Psoas muscle (tissue), 8 donors: ENCODE measurements around the gene C1orf216. TPM values are rescaled to one million over a fixed set of nuclear protein-coding genes. Genes with fewer than 3 reads are reported as not detected.

Experiments
- ATAC-seq, 4 donors: fragments of 200-7000 bp; cut with Tn5 transposase; one replicate each; pipeline ENCODE4 v1.9.1; 2020; ENCODE audit warnings: moderate library complexity in 3 of 4, mild to moderate bottlenecking in 2 of 4
- DNase-seq, 2 donors: peaks; one replicate each; pipeline ENCODE4 v3.0.0-alpha.2; 2020
- H3K27ac ChIP-seq: fragments of 200-600 bp; one replicate; pipeline ENCODE4 v1.8.0; 2022
- H3K27me3 ChIP-seq, 3 donors: fragments of 200-600 bp in 1 of 3; one replicate each; pipeline versions ENCODE4 v1.6.1 to v1.8.0; 2013 to 2022; ENCODE audit warnings: low read length in 2 of 3, mild to moderate bottlenecking in 2 of 3, moderate library complexity in 1 of 3; ENCODE audit not compliant: insufficient read depth in 3 of 3
- H3K36me3 ChIP-seq, 2 donors: fragments of 200-600 bp in 1 of 2; one replicate each; pipeline versions ENCODE4 v1.6.1 to v1.8.0; 2013 to 2022; ENCODE audit warnings: low read depth in 1 of 2, mild to moderate bottlenecking in 1 of 2, moderate library complexity in 1 of 2; ENCODE audit not compliant: insufficient read depth in 1 of 2
- H3K4me1 ChIP-seq: fragments of 200-600 bp; one replicate; pipeline ENCODE4 v1.8.0; 2022
- H3K4me3 ChIP-seq: fragments of 200-600 bp; one replicate; pipeline ENCODE4 v1.8.0; 2022; ENCODE audit warnings: mild to moderate bottlenecking
- H3K9me3 ChIP-seq: fragments of 200-600 bp; one replicate; pipeline ENCODE4 v1.8.0; 2022
- CTCF ChIP-seq: fragments of 200-600 bp; IDR thresholded peaks from one replicate; pipeline ENCODE4 v1.8.0; 2022; ENCODE audit warnings: antibody characterized with exemption
- WGBS, 3 donors: extraction: QIAGEN DNeasy Blood & Tissue Kit; methylation state at CpG; one replicate each; pipeline versions ENCODE4 v1.1.6 to v1.1.7; 2013; 5-methylcytosine and 5-hydroxymethylcytosine counted together
- intact Hi-C, 2 donors: fragments of 100-400 bp; cut with DNase I; formaldehyde crosslinking; loops; one replicate each; pipeline versions ENCODE4 v1.11.0 to v1.14.2; 2022
- polyA plus RNA-seq, 3 donors: library from polyadenylated mRNA; stranded (reverse); fragments of 200-250 nt; gene quantifications; one replicate each; pipeline ENCODE4 v1.2.3, GENCODE V29; 2013
- total RNA-seq, 4 donors: library from RNA; stranded (reverse); fragmentation: NEBNext Ultra II Directional in 2 of 4; extraction: Animal tissue kit (Norgen Biotek cat#: 25700) in 2 of 4; gene quantifications; one replicate each; pipeline versions ENCODE4 v1.2.1 to v1.2.4, GENCODE V29; 2021 to 2023
- donor health status: healthy with polysubstance abuse.
- donor health status: DM: no; HTN: no; CAD: no; lungs with moderate emphysema.
- donor health status: Bipolar disorder and iron deficiency.
- donor health status: healthy.
- donor health status: DM: yes; HTN: yes; CAD: no.
- donor health status: DM: no; HTN: no; CAD: no.
- donor health status: DM: no; HTN: no; CAD: no.
- donor health status: DM: yes; HTN: yes; CAD: no.

C1orf216 gene
- total and polyA plus RNA-seq, 7 donors: 8.8 to 24.2 (median 15.5) TPM

DNA sequence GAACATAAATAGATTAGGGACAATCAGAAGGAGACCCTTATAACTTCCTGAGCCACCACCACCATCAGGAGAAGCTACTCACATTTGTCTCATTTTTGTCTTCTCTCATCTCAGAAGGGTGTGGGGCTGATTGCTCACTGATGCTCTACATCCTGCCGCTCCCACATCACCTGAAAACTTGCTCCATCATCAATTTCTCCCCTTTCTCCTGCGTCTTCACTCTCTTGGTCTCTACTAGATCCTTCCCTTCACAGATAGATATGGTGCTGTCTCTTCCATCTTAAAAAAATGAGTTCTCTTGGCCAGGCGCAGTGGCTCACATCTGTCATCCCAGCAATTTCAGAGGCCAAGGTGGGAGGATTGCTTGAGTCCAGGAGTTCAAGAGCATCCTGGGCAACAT is 38.4 kb downstream of the C1orf216 start:
- no peak overlapping the region for H3K27ac ChIP-seq
- intact Hi-C loops: no loop called here
- no peak for DNase-seq
- H3K9me3 ChIP-seq: no peaks in the 10 kb centered on the region
- ATAC-seq: no peak
- no peak overlapping the region for H3K4me3 ChIP-seq
- no peaks in the 10 kb centered on the region for H3K36me3 ChIP-seq
- H3K27me3 ChIP-seq: peaks cover 0 to 2% (median 0%) of the 10 kb centered on the region in 3 donors
- WGBS, 3 donors: 84 to 92% (median 87%) methylated on average over 3 of the region's 3 CpGs
- H3K4me1 ChIP-seq: no peaks in the 10 kb centered on the region
- TF ChIP-seq CTCF: no peak

GRCh38 chr1:35675773-35676172 is 42.9 kb downstream of the C1orf216 start:
- Histone ChIP-seq H3K36me3 (no peaks in the 10 kb centered on the region), H3K9me3 (no peaks in the 10 kb centered on the region), H3K27ac (no peak overlapping the region), H3K4me3 (no peak overlapping the region), H3K4me1 (no peaks in the 10 kb centered on the region), H3K27me3 (peaks cover 0 to 8% (median 0%) of the 10 kb centered on the region in 3 donors)
- intact Hi-C loops: no loop called here
- ATAC-seq: no peak
- no peak for TF ChIP-seq CTCF
- no peak for DNase-seq
- WGBS, 3 donors: 86 to 95% (median 89%) methylated on average over 1 of the region's 1 CpG

DNA sequence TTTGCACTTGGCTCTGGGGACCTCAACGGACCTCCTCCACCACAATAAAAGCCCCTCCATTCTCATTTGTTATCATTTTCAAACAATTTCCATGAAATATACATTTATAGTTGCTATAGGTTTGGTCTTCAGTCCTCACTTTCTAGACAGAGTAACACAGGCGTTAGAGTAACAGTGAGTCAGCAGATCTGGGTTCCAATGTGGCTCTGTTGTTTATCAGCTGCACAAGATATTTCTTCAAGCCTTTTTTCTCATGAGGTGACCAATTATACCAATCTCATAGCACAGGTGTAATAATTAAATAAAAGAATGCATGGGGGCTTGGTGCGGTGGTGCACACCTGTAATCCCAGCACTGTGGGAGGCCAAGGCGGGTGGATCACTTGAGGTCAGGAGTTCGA is 44.6 kb downstream of the C1orf216 start:
- no peaks in the 10 kb centered on the region for H3K36me3 ChIP-seq
- no peak overlapping the region for H3K4me3 ChIP-seq
- ATAC-seq (no peak), DNase-seq (no peak)
- TF ChIP-seq CTCF: no peak
- no peaks in the 10 kb centered on the region for H3K9me3 ChIP-seq
- H3K27ac ChIP-seq: no peak overlapping the region
- no peaks in the 10 kb centered on the region for H3K4me1 ChIP-seq
- intact Hi-C loops: no loop called here
- 80 to 89% (median 85%) methylated on average over 5 of the region's 5 CpGs for WGBS, 3 donors
- peaks cover 0 to 8% (median 0%) of the 10 kb centered on the region in 3 donors for H3K27me3 ChIP-seq

DNA sequence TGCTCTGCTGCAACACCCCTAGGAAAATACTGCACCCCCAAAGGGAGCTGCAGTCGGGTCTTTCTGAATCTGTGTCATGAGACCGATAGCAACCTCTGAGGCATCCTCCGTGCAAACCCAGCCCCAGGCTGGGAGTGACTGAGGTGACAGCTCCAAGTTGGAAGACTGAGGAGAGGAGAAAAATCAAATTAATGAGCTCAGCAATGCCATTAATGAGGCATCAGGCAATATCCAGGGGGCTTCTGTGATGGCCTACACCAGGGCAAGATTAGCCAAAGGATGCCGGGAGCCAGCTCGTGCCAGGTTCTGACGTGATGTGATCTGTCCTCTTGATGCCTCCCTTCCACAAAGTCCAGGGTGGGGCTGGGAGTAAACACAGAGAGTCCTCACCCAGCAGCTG is 46.6 kb downstream of the C1orf216 start:
- no peak for TF ChIP-seq CTCF
- Histone ChIP-seq H3K36me3 (no peaks in the 10 kb centered on the region), H3K4me1 (no peaks in the 10 kb centered on the region), H3K27me3 (peaks cover 0 to 8% (median 0%) of the 10 kb centered on the region in 3 donors), H3K4me3 (no peak overlapping the region), H3K27ac (no peak overlapping the region), H3K9me3 (no peaks in the 10 kb centered on the region)
- no peak for ATAC-seq
- no peak for DNase-seq
- intact Hi-C loops: no loop called here
- 62 to 79% (median 72%) methylated on average over 6 of the region's 6 CpGs for WGBS, 3 donors

DNA sequence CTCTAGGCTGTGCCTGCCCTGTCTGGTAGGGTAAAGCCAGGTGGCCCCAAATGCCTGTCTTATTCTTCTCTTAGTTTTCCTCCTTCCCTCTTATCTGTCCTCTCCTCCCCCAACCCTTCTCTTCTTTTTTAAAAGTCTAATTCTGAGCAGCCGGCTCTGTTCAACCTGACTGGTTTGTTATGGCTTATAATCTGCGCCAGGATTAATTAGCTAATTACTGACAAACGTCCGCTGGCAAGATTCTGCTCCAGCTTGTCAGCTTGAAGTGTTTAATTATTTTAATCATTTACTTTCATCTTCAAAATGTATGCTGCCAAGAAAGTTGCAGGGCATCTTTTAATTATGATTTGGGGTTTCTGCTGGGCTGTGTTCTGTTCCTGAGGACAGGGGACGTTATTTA is 50.2 kb downstream of the C1orf216 start:
- TF ChIP-seq CTCF: no peak
- 76 to 81% (median 77%) methylated on average over 5 of the region's 5 CpGs for WGBS, 3 donors
- no peak overlapping the region for H3K27ac ChIP-seq
- no peak overlapping the region for H3K4me3 ChIP-seq
- H3K9me3 ChIP-seq: no peaks in the 10 kb centered on the region
- ATAC-seq: no peak
- no peaks in the 10 kb centered on the region for H3K36me3 ChIP-seq
- peaks cover 0 to 15% (median 4%) of the 10 kb centered on the region in 3 donors for H3K27me3 ChIP-seq
- intact Hi-C loops: no loop called here
- no peaks in the 10 kb centered on the region for H3K4me1 ChIP-seq
- no peak for DNase-seq
